NOMO-1 treated with DMSO at 0.1 percent for 48 hours (cell line): ENCODE results near the gene CELA3A.
A peak's percentile ranks its signal among the peaks of the same experiment; 100 is the strongest.
"Not testable (repeated sequence)": the region's sequence is repeated elsewhere in the genome, so short reads cannot be mapped to it uniquely, and the experiment has no call there.

Source experiments
- DNase-seq: peaks from one replicate; lab custom pipeline; 2025; ENCODE audit not compliant: unreplicated experiment; lab: John Stamatoyannopoulos, UW

The CELA3A gene

GRCh38 chr1:22001409-22001808 lies at the start of gene CELA3A:
CELA3A (plus strand) TSS chr1:22001657; CDS start chr1:22001675, 18 bp downstream.
- DNase-seq, result no peak

- no peak for DNase-seq
Measured at GRCh38 chr1:21952786-21953520, 48.5 kb upstream of the CELA3A start.

GRCh38 chr1:21955058-21955457 lies 46.4 kb upstream of the CELA3A start:
- no peak for DNase-seq

GRCh38 chr1:21955501-21956281 lies 45.8 kb upstream of the CELA3A start:
- no peak for DNase-seq

- peak; percentile 8 for DNase-seq
Measured at GRCh38 chr1:21956720-21957552, 44.5 kb upstream of the CELA3A start.

GRCh38 chr1:21961337-21961736 lies 40.1 kb upstream of the CELA3A start:
- no peak for DNase-seq

- no peak for DNase-seq
Measured at GRCh38 chr1:21961799-21962198, 39.7 kb upstream of the CELA3A start.

GRCh38 chr1:21963477-21964217 lies 37.8 kb upstream of the CELA3A start:
- DNase-seq, result peak; percentile 45

GRCh38 chr1:21966247-21967000 lies 35.0 kb upstream of the CELA3A start:
- DNase-seq, result no peak

- not testable (repeated sequence) for DNase-seq
Measured at GRCh38 chr1:21967216-21967615, 34.2 kb upstream of the CELA3A start.

- DNase-seq, result not testable (repeated sequence)
Measured at GRCh38 chr1:21969066-21969465, 32.4 kb upstream of the CELA3A start.

GRCh38 chr1:21970523-21970922 lies 30.9 kb upstream of the CELA3A start:
- DNase-seq, result not testable (repeated sequence)

GRCh38 chr1:21972973-21973441 lies 28.4 kb upstream of the CELA3A start:
- not testable (repeated sequence) for DNase-seq

- DNase-seq, result not testable (repeated sequence)
Measured at GRCh38 chr1:21973948-21974347, 27.5 kb upstream of the CELA3A start.

GRCh38 chr1:21974699-21975098 lies 26.8 kb upstream of the CELA3A start:
- not testable (repeated sequence) for DNase-seq

- not testable (repeated sequence) for DNase-seq
Measured at GRCh38 chr1:21975296-21975695, 26.2 kb upstream of the CELA3A start.

GRCh38 chr1:21976703-21977239 lies 24.7 kb upstream of the CELA3A start, which contains the start of gene CELA3B:
CELA3B (plus strand) TSS chr1:21977022; CDS start chr1:21977040, 18 bp downstream.
- not testable (repeated sequence) for DNase-seq

- not testable (repeated sequence) for DNase-seq
Measured at GRCh38 chr1:21978209-21978608, 23.2 kb upstream of the CELA3A start.

- peak; percentile 18 for DNase-seq
Measured at GRCh38 chr1:21980515-21981220, 20.8 kb upstream of the CELA3A start.
